A673 (cell line): ENCODE results near the gene INPP5A. TPM values are rescaled to one million over a fixed set of nuclear protein-coding genes. Genes with fewer than 3 reads are reported as not detected.

Experiments used
- BruUV-seq: library from RNA; stranded (reverse); fragments of 400-500 nt; replicated peaks from 2 replicates; lab custom pipeline; 2021; lab: Mats Ljungman, UMichigan
- CTCF ChIA-PET: fragments of 300-600 bp; sonication (Branson Sonifier 250); formaldehyde crosslinking; loops from one replicate; lab custom pipeline; 2022; ENCODE audit warnings: antibody characterized with exemption; lab: Charles Lee
- POLR2A ChIA-PET: fragments of 300-600 bp; sonication (Branson Sonifier 250); formaldehyde crosslinking; loops from one replicate; lab custom pipeline; 2022; ENCODE audit warnings: antibody characterized with exemption; ENCODE audit not compliant: low non-redundant PET; lab: Charles Lee
- DNase-seq: peaks from one replicate; pipeline ENCODE4 v3.0.0-alpha.2; 2015; ENCODE audit warnings: low spot score
- H3K27ac ChIP-seq: fragments of 200-600 bp; sonication (generic); 2 replicates; pipeline ENCODE4 v1.5.1; 2016; ENCODE audit warnings: mixed run types, low read depth, mild to moderate bottlenecking, mixed read lengths, antibody characterized with exemption, low read length; ENCODE audit not compliant: poor library complexity, severe bottlenecking
- H3K27me3 ChIP-seq: fragments of 200-600 bp; sonication (generic); replicated peaks from 2 replicates; pipeline ENCODE4 v1.6.1; 2017; ENCODE audit warnings: mixed run types, low read depth, mild to moderate bottlenecking, mixed read lengths, antibody characterized with exemption, low read length; ENCODE audit not compliant: insufficient read depth, poor library complexity
- H3K36me3 ChIP-seq: fragments of 200-600 bp; sonication (generic); 2 replicates; pipeline ENCODE4 v1.6.1; 2016; ENCODE audit warnings: mixed run types, mild to moderate bottlenecking, mixed read lengths, antibody characterized with exemption, low read length; ENCODE audit not compliant: insufficient read depth, poor library complexity, severe bottlenecking
- H3K4me1 ChIP-seq: fragments of 200-600 bp; sonication (generic); 2 replicates; pipeline ENCODE4 v1.6.1; 2017; ENCODE audit warnings: mixed run types, mild to moderate bottlenecking, mixed read lengths, antibody characterized with exemption, low read length; ENCODE audit not compliant: insufficient read depth, poor library complexity, severe bottlenecking
- H3K4me3 ChIP-seq: fragments of 200-600 bp; sonication (generic); 2 replicates; pipeline ENCODE4 v1.5.1; 2016; ENCODE audit warnings: low read depth, mixed run types, mild to moderate bottlenecking, mixed read lengths, low read length; ENCODE audit not compliant: poor library complexity, severe bottlenecking
- H3K9me3 ChIP-seq: fragments of 200-600 bp; sonication (generic); 2 replicates; pipeline ENCODE4 v1.6.1; 2016; ENCODE audit warnings: mixed run types, low read depth, mild to moderate bottlenecking, mixed read lengths, antibody characterized with exemption, low read length; ENCODE audit not compliant: poor library complexity, severe bottlenecking
- EZH2 ChIP-seq: fragments of 200-600 bp; sonication (generic); IDR thresholded peaks from 2 replicates; pipeline ENCODE4 v1.6.1; 2017; ENCODE audit warnings: borderline replicate concordance, low read depth, mild to moderate bottlenecking, mixed read lengths, antibody characterized with exemption, low read length; ENCODE audit not compliant: poor library complexity, severe bottlenecking
- intact Hi-C: fragments of 100-400 bp; cut with micrococcal nuclease; formaldehyde crosslinking; loops from one replicate; pipeline ENCODE4 v1.10.0; 2022; ENCODE audit not compliant: unreplicated experiment
- total RNA-seq: library from RNA; stranded (reverse); gene quantifications from 2 replicates; pipeline ENCODE4 v1.2.3, GENCODE V29; 2021
- TF ChIP-seq, protein P1 (sequence below): fragments of 300-800, 200-600 bp; sonication (generic); conservative IDR thresholded peaks from 2 replicates; pipeline ENCODE4 v1.5.1; 2017; ENCODE audit warnings: low read depth, mild to moderate bottlenecking, antibody characterized with exemption, low read length, moderate library complexity, mixed read lengths

Gene INPP5A
- total RNA-seq, 1 experiment from 2014 or later = 21.8 TPM

- no peak overlapping the region for H3K27ac ChIP-seq
- ChIA-PET CTCF (no interaction called here), POLR2A (interaction anchor here (0.6 kb wide), 1 partner anchor 103 kb away, joined by 4 read pairs; no protein-coding TSS in a partner anchor)
- no TSS peak for BruUV-seq
- H3K36me3 ChIP-seq = no peaks in the 10 kb centered on the region
- intact Hi-C loops = loop anchor here (10.0 kb wide), 1 partner anchor 128 kb away; no protein-coding TSS in a partner anchor
- peaks cover 5% of the 10 kb centered on the region for H3K27me3 ChIP-seq
- H3K4me1 ChIP-seq = peaks cover 25% of the 10 kb centered on the region
- H3K9me3 ChIP-seq = no peaks in the 10 kb centered on the region
- DNase-seq = no peak
- TF ChIP-seq EZH2 = no peak
- TF ChIP-seq, protein P1, sequence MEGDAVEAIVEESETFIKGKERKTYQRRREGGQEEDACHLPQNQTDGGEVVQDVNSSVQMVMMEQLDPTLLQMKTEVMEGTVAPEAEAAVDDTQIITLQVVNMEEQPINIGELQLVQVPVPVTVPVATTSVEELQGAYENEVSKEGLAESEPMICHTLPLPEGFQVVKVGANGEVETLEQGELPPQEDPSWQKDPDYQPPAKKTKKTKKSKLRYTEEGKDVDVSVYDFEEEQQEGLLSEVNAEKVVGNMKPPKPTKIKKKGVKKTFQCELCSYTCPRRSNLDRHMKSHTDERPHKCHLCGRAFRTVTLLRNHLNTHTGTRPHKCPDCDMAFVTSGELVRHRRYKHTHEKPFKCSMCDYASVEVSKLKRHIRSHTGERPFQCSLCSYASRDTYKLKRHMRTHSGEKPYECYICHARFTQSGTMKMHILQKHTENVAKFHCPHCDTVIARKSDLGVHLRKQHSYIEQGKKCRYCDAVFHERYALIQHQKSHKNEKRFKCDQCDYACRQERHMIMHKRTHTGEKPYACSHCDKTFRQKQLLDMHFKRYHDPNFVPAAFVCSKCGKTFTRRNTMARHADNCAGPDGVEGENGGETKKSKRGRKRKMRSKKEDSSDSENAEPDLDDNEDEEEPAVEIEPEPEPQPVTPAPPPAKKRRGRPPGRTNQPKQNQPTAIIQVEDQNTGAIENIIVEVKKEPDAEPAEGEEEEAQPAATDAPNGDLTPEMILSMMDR = no peak
- H3K4me3 ChIP-seq = peak overlapping the region; percentile 1
Measured at GRCh38 chr10:132666705-132667341, 129.2 kb downstream of the INPP5A start.

DNA sequence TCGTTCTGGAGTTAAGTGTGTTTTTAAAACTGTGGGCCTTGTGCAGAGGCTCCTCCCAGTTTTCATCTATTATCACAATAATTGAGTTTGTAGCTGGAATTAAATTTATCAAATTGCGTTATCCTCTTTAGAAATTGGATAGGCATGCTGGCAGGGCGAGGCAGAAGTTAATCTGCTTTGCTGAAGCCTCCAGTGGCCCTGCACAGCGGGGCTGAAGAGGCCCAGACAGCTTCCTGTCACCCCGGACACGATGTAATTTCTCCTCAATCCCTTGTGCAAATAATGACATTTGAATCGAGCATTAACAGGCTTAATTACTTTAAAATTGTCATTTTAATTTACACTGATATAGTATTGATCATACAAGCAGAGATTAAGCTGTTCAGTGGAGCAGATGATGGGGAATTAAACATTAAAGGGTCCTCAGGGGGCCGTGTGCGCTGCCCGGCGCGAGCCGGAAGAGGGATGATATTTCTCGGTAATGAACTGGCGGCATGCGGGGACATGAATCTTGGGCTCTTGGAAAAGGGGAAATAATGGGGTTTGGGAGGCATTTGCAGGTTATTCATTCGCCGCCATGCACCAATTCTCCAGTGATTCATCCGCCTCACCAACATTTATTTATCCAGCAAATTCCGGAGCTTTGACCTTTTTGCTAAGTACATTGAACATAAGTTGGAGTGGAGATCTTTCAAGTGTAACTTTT lies 129.9 kb downstream of the INPP5A start:
- Histone ChIP-seq H3K4me3 (peak overlapping the region; percentile 1), H3K4me1 (peaks cover 25% of the 10 kb centered on the region), H3K36me3 (no peaks in the 10 kb centered on the region), H3K27ac (no peak overlapping the region), H3K9me3 (no peaks in the 10 kb centered on the region), H3K27me3 (peaks cover 5% of the 10 kb centered on the region)
- peak; percentile 80 for DNase-seq
- no peak for TF ChIP-seq EZH2
- TF ChIP-seq, protein P1 = no peak
- ChIA-PET POLR2A (interaction anchor here (0.6 kb wide), 1 partner anchor 102 kb away, joined by 4 read pairs; no protein-coding TSS in a partner anchor), CTCF (no interaction called here)
- BruUV-seq = no TSS peak
- intact Hi-C loops = loop anchor here (10.0 kb wide), 1 partner anchor 127 kb away; no protein-coding TSS in a partner anchor

GRCh38 chr10:132668048-132668394 lies 130.4 kb downstream of the INPP5A start:
- BruUV-seq = no TSS peak
- no peak overlapping the region for H3K4me3 ChIP-seq
- TF ChIP-seq, protein P1 = no peak
- no peak for TF ChIP-seq EZH2
- ChIA-PET CTCF (no interaction called here), POLR2A (no interaction called here)
- intact Hi-C loops = loop anchor here (10.0 kb wide), 1 partner anchor 127 kb away; no protein-coding TSS in a partner anchor
- H3K36me3 ChIP-seq = no peaks in the 10 kb centered on the region
- peaks cover 5% of the 10 kb centered on the region for H3K27me3 ChIP-seq
- no peak overlapping the region for H3K27ac ChIP-seq
- peaks cover 25% of the 10 kb centered on the region for H3K4me1 ChIP-seq
- no peaks in the 10 kb centered on the region for H3K9me3 ChIP-seq
- DNase-seq = no peak
